ENCODE measurements around the gene SPTBN4. TPM values are rescaled to one million over a fixed set of nuclear protein-coding genes. Genes with fewer than 3 reads are reported as not detected.
A peak's percentile ranks its signal among the peaks of the same experiment; 100 is the strongest.
"Not testable (repeated sequence)": the region's sequence is repeated elsewhere in the genome, so short reads cannot be mapped to it uniquely, and the experiment has no call there.

Gene SPTBN4
- total RNA-seq, 4 donors from 2014 or later: 0.18 to 6.6 (median 2.0) TPM

GRCh38 chr19:40539070-40539469 lies 72.3 kb downstream of the SPTBN4 start:
- no peaks in the 10 kb centered on the region for H3K36me3 ChIP-seq
- no peaks in the 10 kb centered on the region for H3K4me1 ChIP-seq
- peaks cover 0 to 5% (median 2%) of the 10 kb centered on the region in 4 donors for H3K9me3 ChIP-seq
- no peak overlapping the region for H3K4me3 ChIP-seq
- DNase-seq: no peak
- TF ChIP-seq, protein P1, sequence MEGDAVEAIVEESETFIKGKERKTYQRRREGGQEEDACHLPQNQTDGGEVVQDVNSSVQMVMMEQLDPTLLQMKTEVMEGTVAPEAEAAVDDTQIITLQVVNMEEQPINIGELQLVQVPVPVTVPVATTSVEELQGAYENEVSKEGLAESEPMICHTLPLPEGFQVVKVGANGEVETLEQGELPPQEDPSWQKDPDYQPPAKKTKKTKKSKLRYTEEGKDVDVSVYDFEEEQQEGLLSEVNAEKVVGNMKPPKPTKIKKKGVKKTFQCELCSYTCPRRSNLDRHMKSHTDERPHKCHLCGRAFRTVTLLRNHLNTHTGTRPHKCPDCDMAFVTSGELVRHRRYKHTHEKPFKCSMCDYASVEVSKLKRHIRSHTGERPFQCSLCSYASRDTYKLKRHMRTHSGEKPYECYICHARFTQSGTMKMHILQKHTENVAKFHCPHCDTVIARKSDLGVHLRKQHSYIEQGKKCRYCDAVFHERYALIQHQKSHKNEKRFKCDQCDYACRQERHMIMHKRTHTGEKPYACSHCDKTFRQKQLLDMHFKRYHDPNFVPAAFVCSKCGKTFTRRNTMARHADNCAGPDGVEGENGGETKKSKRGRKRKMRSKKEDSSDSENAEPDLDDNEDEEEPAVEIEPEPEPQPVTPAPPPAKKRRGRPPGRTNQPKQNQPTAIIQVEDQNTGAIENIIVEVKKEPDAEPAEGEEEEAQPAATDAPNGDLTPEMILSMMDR (IDR thresholded peaks at IDR 0.05): no peak
- no peak for TF ChIP-seq POLR2A (IDR thresholded peaks at IDR 0.05)
- no peak overlapping the region for H3K27ac ChIP-seq
- no peaks in the 10 kb centered on the region for H3K27me3 ChIP-seq

- TF ChIP-seq, protein P1 (IDR thresholded peaks at IDR 0.05): no peak
- H3K36me3 ChIP-seq: no peaks in the 10 kb centered on the region
- H3K27ac ChIP-seq: peak overlapping the region in 1 of 4 donors; percentile 10
- no peaks in the 10 kb centered on the region for H3K9me3 ChIP-seq
- H3K4me3 ChIP-seq: no peak overlapping the region
- no peaks in the 10 kb centered on the region for H3K4me1 ChIP-seq
- DNase-seq: peak; percentile 23 to 59 (median 58)
- H3K27me3 ChIP-seq: no peaks in the 10 kb centered on the region
Measured at GRCh38 chr19:40542202-40542859, 75.5 kb downstream of the SPTBN4 start.

DNA sequence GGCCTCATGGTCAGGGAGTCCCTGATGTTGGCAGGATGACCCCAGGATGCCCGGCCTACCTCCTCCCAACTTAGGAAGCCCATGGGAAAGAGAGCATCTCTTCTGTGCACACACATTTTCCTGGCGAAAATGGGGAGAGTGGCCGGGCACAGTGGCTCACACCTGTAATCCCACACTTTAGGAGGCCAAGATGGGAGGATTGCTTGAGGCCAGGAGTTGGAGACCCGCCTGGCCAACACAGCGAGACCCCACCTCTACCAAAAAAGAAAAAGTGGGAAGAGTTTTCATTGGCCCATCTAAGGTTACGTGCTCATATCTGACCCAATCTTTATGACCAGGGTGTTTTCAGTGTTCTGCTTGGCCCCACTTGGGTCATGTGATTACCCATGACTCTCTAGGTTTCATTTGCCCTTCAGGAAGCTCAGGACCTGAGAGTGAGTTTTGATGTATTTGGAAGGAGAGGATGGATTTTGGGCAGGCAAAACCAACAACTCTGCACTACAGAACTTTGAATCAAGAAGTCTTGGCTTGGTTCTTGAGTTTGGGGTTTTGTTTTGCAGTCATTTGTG lies 76.3 kb downstream of the SPTBN4 start:
- Histone ChIP-seq H3K4me3 (no peak overlapping the region), H3K27me3 (no peaks in the 10 kb centered on the region), H3K27ac (no peak overlapping the region), H3K9me3 (no peaks in the 10 kb centered on the region), H3K4me1 (no peaks in the 10 kb centered on the region), H3K36me3 (no peaks in the 10 kb centered on the region)
- no peak for DNase-seq
- TF ChIP-seq, protein P1 (IDR thresholded peaks at IDR 0.05): no peak
- TF ChIP-seq POLR2A (IDR thresholded peaks at IDR 0.05): no peak

GRCh38 chr19:40546153-40546841 lies 79.5 kb downstream of the SPTBN4 start:
- H3K27me3 ChIP-seq, H3K9me3 ChIP-seq, H3K27ac ChIP-seq, H3K4me1 ChIP-seq, H3K36me3 ChIP-seq, H3K4me3 ChIP-seq, DNase-seq: not testable (repeated sequence)

GRCh38 chr19:40547190-40547589 lies 80.4 kb downstream of the SPTBN4 start:
- H3K27me3 ChIP-seq, H3K27ac ChIP-seq, H3K9me3 ChIP-seq, H3K4me3 ChIP-seq, H3K36me3 ChIP-seq, DNase-seq, H3K4me1 ChIP-seq: not testable (repeated sequence)

- Histone ChIP-seq H3K9me3 (no peaks in the 10 kb centered on the region), H3K27me3 (peaks cover 0 to 3% of the 10 kb centered on the region in 2 donors), H3K4me3 (no peak overlapping the region), H3K27ac (no peak overlapping the region), H3K4me1 (peaks cover 0 to 5% (median 0%) of the 10 kb centered on the region in 4 donors), H3K36me3 (no peaks in the 10 kb centered on the region)
- no peak for DNase-seq
- no peak for TF ChIP-seq POLR2A (IDR thresholded peaks at IDR 0.05)
- TF ChIP-seq, protein P1 (IDR thresholded peaks at IDR 0.05): no peak
Measured at GRCh38 chr19:40547836-40548235, 81.0 kb downstream of the SPTBN4 start.

All from Peyer's patch (tissue), 4 donors.